Measurements from ENCODE around the gene HPCAL4.

- TF ChIP-seq CTCF (IDR thresholded peaks at IDR 0.05) (no peak), POLR2A (IDR thresholded peaks at IDR 0.05) (no peak)
These were observed 57.8 kb downstream of the HPCAL4 start for GRCh38 chr1:39633422-39633821.

Measured in thyroid gland (tissue), 4 donors.